Lower lobe of right lung (tissue), 2 donors: ENCODE measurements around the gene KIF3A. TPM values are rescaled to one million over a fixed set of nuclear protein-coding genes. Genes with fewer than 3 reads are reported as not detected.

Experiments used
- ATAC-seq, 2 donors: fragments of 200-7000 bp; cut with Tn5 transposase; one replicate each; pipeline ENCODE4 v1.9.1; 2020 to 2022; ENCODE audit warnings: mild to moderate bottlenecking in 2 of 2, moderate library complexity in 2 of 2
- DNase-seq: peaks from one replicate; pipeline ENCODE4 v3.0.0-alpha.2; 2020
- H3K27ac ChIP-seq: fragments of 200-600 bp; one replicate; pipeline ENCODE4 v1.8.0; 2022
- H3K27me3 ChIP-seq: fragments of 200-600 bp; one replicate; pipeline ENCODE4 v1.8.0; 2022; ENCODE audit warnings: low read depth
- H3K36me3 ChIP-seq: fragments of 200-600 bp; one replicate; pipeline ENCODE4 v1.8.0; 2022; ENCODE audit warnings: mild to moderate bottlenecking
- H3K4me1 ChIP-seq: fragments of 200-600 bp; one replicate; pipeline ENCODE4 v1.8.0; 2022
- H3K4me3 ChIP-seq: fragments of 200-600 bp; one replicate; pipeline ENCODE4 v1.8.0; 2022; ENCODE audit warnings: mild to moderate bottlenecking
- H3K9me3 ChIP-seq: fragments of 200-600 bp; one replicate; pipeline ENCODE4 v1.8.0; 2022
- CTCF ChIP-seq: fragments of 200-600 bp; IDR thresholded peaks from one replicate; pipeline ENCODE4 v1.8.0; 2022; ENCODE audit warnings: antibody characterized with exemption, mild to moderate bottlenecking
- intact Hi-C: fragments of 100-400 bp; cut with DNase I; formaldehyde crosslinking; loops from one replicate; pipeline ENCODE4 v1.11.0; 2022
- total RNA-seq: library from RNA; stranded (reverse); fragmentation: NEBNext Ultra II Directional; extraction: Animal tissue kit (Norgen Biotek cat#: 25700); gene quantifications from one replicate; pipeline ENCODE4 v1.2.1, GENCODE V29; 2021
- donor health status: DM: no; HTN: yes; CAD: no; lungs with severe emphysema.

KIF3A gene
- total RNA-seq, 1 donor from 2014 or later, result 10.8 TPM

GRCh38 chr5:132668706-132669454, 68.5 kb downstream of the KIF3A start:
- Histone ChIP-seq H3K27ac (no peak overlapping the region), H3K4me1 (peaks cover 2% of the 10 kb centered on the region), H3K36me3 (no peaks in the 10 kb centered on the region), H3K4me3 (no peak overlapping the region), H3K9me3 (no peaks in the 10 kb centered on the region), H3K27me3 (no peaks in the 10 kb centered on the region)
- intact Hi-C loops, result no loop called here
- TF ChIP-seq CTCF, result no peak
- no peak for DNase-seq
- no peak for ATAC-seq

- intact Hi-C loops, result no loop called here
- no peak for ATAC-seq
- TF ChIP-seq CTCF, result no peak
Observed at GRCh38 chr5:132667761-132668705, 69.3 kb downstream of the KIF3A start.

DNA sequence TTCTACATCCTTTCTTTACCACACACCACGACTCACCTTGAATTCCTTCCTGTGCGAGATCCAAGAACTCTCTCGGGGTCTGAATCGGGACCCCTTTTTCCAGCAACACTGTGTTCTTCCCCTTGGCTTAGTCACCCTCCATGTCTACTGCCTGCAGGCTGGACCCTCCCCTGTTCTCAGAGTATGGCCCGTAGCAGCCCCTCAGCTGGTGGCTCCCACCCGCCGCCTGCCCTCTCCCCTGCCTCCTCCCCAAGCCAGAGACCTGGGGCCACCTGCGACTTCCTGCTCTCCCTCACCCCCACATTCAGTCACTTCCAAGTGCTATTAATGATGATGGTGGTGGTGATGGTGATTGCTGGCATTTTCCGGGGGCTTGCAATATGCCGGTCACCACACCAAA, 70.0 kb downstream of the KIF3A start:
- Histone ChIP-seq H3K27ac (no peak overlapping the region), H3K9me3 (no peaks in the 10 kb centered on the region), H3K4me3 (no peak overlapping the region), H3K36me3 (no peaks in the 10 kb centered on the region), H3K4me1 (no peaks in the 10 kb centered on the region), H3K27me3 (no peaks in the 10 kb centered on the region)
- no peak for TF ChIP-seq CTCF
- intact Hi-C loops, result no loop called here
- no peak for DNase-seq
- ATAC-seq, result no peak

More at GRCh38 chr5:132667761-132668705, 69.3 kb downstream of the KIF3A start:
- H3K36me3 ChIP-seq, result no peaks in the 10 kb centered on the region
- no peaks in the 10 kb centered on the region for H3K9me3 ChIP-seq
- no peak overlapping the region for H3K27ac ChIP-seq
- no peak overlapping the region for H3K4me3 ChIP-seq
- no peaks in the 10 kb centered on the region for H3K27me3 ChIP-seq
- H3K4me1 ChIP-seq, result no peaks in the 10 kb centered on the region
- DNase-seq, result no peak

DNA sequence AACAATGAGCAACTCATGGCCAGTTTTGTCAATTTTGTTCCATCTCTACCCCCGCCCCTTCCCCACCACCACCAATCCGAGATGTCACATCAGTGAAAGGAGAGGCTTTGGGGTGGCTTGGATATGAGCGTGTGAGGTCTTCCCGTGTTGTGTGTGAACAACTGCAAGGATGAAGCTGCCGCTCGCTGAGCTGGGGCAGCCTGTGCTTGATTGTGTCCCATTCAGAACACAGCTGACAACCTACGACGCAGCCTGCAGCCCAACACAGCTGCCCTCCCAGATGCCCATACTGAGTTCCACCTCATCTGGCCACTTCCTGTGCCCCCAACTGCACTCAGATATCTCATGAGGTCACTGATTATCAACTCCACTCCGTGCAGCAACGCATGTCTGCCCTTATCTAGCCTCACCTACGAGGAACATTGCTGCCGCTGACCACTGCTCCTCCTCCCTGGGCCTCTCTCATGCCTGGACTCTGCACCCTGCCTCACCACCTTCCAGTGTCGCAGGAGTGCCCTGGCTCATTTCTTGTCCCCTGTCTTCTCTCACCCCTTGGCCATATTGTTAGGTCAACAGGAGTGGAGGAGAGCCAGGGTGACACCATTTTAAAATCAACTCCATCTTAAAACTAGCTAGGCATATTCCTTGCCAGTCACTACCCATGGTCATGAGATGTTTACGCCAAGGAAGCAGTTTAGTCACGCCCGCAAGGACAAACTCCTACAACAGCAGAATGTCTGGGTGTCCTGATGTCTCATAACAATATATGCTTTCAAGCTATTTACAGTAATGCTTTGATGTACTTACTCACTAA, 70.8 kb downstream of the KIF3A start:
- TF ChIP-seq CTCF, result no peak
- Histone ChIP-seq H3K36me3 (no peaks in the 10 kb centered on the region), H3K27ac (no peak overlapping the region), H3K27me3 (no peaks in the 10 kb centered on the region), H3K9me3 (no peaks in the 10 kb centered on the region), H3K4me3 (no peak overlapping the region), H3K4me1 (no peaks in the 10 kb centered on the region)
- intact Hi-C loops, result no loop called here
- DNase-seq, result no peak
- no peak for ATAC-seq

DNA sequence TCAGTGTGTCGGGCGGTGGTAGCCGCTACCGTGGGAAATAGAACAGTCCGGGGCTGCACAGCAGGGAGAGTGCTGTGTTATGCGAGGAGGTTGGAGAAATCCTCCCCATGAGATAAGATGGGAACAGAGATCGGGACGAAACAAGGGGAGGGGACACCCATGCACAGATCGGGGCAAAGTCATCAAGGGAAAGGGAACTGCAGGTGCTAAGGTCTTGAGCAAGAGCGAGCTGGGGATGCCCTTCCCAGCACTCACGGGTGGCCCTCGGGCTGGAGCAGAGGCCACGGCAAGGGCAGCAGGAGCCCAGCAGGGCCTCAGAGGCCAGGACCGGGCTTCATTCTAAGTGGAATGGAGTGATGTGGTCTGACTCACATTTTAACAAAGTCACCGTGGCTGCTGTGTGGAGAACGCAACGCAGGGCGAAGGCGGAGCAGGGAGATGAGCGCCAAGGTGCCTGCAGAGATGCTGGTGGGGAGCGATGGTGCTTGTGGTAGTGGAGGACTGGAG, 71.7 kb downstream of the KIF3A start:
- no peak for TF ChIP-seq CTCF
- DNase-seq (no peak), ATAC-seq (no peak)
- H3K4me3 ChIP-seq, result no peak overlapping the region
- H3K27me3 ChIP-seq, result no peaks in the 10 kb centered on the region
- no peak overlapping the region for H3K27ac ChIP-seq
- H3K9me3 ChIP-seq, result no peaks in the 10 kb centered on the region
- intact Hi-C loops, result no loop called here
- no peaks in the 10 kb centered on the region for H3K36me3 ChIP-seq
- no peaks in the 10 kb centered on the region for H3K4me1 ChIP-seq
